Gastrocnemius medialis (tissue), 4 donors: ENCODE data around the gene CIPC.
A peak's percentile ranks its signal among the peaks of the same experiment; 100 is the strongest.

ENCODE experiments used
- POLR2A ChIP-seq, 2 donors: fragments of 450-650 bp; IDR thresholded peaks; one replicate each; pipeline ENCODE4 v1.6.1; 2017; ENCODE audit warnings: antibody characterized with exemption in 2 of 2, mild to moderate bottlenecking in 2 of 2, moderate library complexity in 2 of 2
- TF ChIP-seq, protein P1 (sequence below), 5 experiments: fragments of 450-650 bp in 3 of 5; fragments of 200-600 bp in 2 of 5; sonication (generic) in 2 of 5; IDR thresholded peaks in 4 of 5; conservative IDR thresholded peaks in 1 of 5; 1 replicate in 4 of 5; 2 replicates in 1 of 5; pipeline ENCODE4 v1.5.1; 2016 to 2019; ENCODE audit warnings: antibody characterized with exemption in 5 of 5, mild to moderate bottlenecking in 3 of 5, moderate library complexity in 3 of 5

DNA sequence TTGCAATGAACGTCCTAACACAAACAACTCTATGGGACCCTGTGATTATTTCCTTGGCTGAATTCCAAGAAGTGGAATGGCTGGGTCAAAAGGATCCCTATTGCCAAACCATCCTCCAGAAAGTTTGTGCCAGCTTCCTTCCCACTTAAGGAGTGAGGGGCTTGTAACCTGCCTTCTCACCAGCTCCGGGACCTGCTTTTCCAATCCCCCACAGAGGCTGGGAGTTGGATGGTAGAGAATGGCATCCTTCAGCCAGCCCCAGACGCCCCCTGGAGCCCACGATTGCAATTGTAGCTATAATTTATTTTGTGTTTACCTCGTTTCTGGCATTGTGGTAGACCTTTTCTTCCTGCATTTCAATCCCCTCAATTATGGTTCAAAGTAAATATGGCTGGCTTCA, 53.2 kb downstream of the CIPC start:
- TF ChIP-seq, protein P1, sequence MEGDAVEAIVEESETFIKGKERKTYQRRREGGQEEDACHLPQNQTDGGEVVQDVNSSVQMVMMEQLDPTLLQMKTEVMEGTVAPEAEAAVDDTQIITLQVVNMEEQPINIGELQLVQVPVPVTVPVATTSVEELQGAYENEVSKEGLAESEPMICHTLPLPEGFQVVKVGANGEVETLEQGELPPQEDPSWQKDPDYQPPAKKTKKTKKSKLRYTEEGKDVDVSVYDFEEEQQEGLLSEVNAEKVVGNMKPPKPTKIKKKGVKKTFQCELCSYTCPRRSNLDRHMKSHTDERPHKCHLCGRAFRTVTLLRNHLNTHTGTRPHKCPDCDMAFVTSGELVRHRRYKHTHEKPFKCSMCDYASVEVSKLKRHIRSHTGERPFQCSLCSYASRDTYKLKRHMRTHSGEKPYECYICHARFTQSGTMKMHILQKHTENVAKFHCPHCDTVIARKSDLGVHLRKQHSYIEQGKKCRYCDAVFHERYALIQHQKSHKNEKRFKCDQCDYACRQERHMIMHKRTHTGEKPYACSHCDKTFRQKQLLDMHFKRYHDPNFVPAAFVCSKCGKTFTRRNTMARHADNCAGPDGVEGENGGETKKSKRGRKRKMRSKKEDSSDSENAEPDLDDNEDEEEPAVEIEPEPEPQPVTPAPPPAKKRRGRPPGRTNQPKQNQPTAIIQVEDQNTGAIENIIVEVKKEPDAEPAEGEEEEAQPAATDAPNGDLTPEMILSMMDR (IDR thresholded peaks at IDR 0.05 in 4 of 5, conservative IDR thresholded peaks at IDR 0.05 in 1 of 5) = peak in 2 of 5 experiments; percentile 10 to 27
- no peak for TF ChIP-seq POLR2A (IDR thresholded peaks at IDR 0.05)
